GM23338 (cell line): ENCODE data around the gene OR2AJ1. TPM values are rescaled to one million over a fixed set of nuclear protein-coding genes. Genes with fewer than 3 reads are reported as not detected.

ENCODE experiments used
- ATAC-seq: fragments of 200-7000 bp; cut with Tn5 transposase; 3 replicates; pipeline ENCODE4 v1.9.1; 2020
- DNase-seq: peaks from one replicate; pipeline ENCODE4 v3.0.0-alpha.2; 2015; ENCODE audit warnings: low spot score
- H2AFZ ChIP-seq: fragments of 200-600 bp; sonication (generic); 2 replicates; pipeline ENCODE4 v1.8.0; 2016; ENCODE audit warnings: antibody characterized with exemption, mild to moderate bottlenecking, moderate library complexity
- H3F3A ChIP-seq: fragments of 200-600 bp; sonication (generic); replicated peaks from 2 replicates; pipeline ENCODE4 v1.8.0; 2017; ENCODE audit warnings: antibody characterized with exemption, mixed run types, low read depth
- H3K27ac ChIP-seq: fragments of 200-600 bp; sonication (generic); 2 replicates; pipeline ENCODE4 v1.6.1; 2016; ENCODE audit warnings: low read depth
- H3K27me3 ChIP-seq: fragments of 200-600 bp; sonication (generic); 2 replicates; pipeline ENCODE4 v1.8.0; 2016; ENCODE audit warnings: mild to moderate bottlenecking, mixed run types, moderate library complexity; ENCODE audit not compliant: insufficient read depth
- H3K36me3 ChIP-seq: fragments of 200-600 bp; sonication (generic); 2 replicates; pipeline ENCODE4 v1.8.0; 2016; ENCODE audit warnings: mild to moderate bottlenecking; ENCODE audit not compliant: insufficient read depth
- H3K4me1 ChIP-seq: fragments of 200-600 bp; sonication (generic); 2 replicates; pipeline ENCODE4 v1.8.0; 2016; ENCODE audit warnings: mild to moderate bottlenecking, moderate library complexity; ENCODE audit not compliant: insufficient read depth
- H3K4me2 ChIP-seq: fragments of 200-600 bp; sonication (generic); 2 replicates; pipeline ENCODE4 v1.7.1; 2017; ENCODE audit warnings: mixed run types
- H3K4me3 ChIP-seq: fragments of 200-600 bp; sonication (generic); 2 replicates; pipeline ENCODE4 v1.6.1; 2016; ENCODE audit warnings: mixed run types
- H3K79me2 ChIP-seq: fragments of 200-600 bp; sonication (generic); replicated peaks from 2 replicates; pipeline ENCODE4 v1.8.0; 2017; ENCODE audit warnings: mild to moderate bottlenecking; ENCODE audit not compliant: insufficient read depth
- H3K9me2 ChIP-seq: fragments of 200-600 bp; sonication (generic); 2 replicates; pipeline ENCODE4 v1.8.0; 2017; ENCODE audit not compliant: insufficient read depth
- H4K20me1 ChIP-seq: fragments of 200-600 bp; sonication (generic); replicated peaks from 2 replicates; pipeline ENCODE4 v1.8.0; 2017; ENCODE audit warnings: mild to moderate bottlenecking; ENCODE audit not compliant: insufficient read depth
- H3K27ac Mint-ChIP-seq: 2 replicates; pipeline ENCODE4 v1.8.0; 2020; ENCODE audit warnings: inconsistent platforms, mild to moderate bottlenecking, moderate library complexity, mixed read lengths
- H3K27me3 Mint-ChIP-seq: 3 replicates; pipeline ENCODE4 v1.8.0; 2022; ENCODE audit warnings: low read depth, mild to moderate bottlenecking, moderate library complexity, mixed read lengths, inconsistent platforms; ENCODE audit not compliant: insufficient read depth, poor library complexity
- H3K36me3 Mint-ChIP-seq: 3 replicates; pipeline ENCODE4 v1.8.0; 2021; ENCODE audit warnings: low read depth, mild to moderate bottlenecking, inconsistent platforms, moderate library complexity, mixed read lengths
- H3K4me1 Mint-ChIP-seq: 3 replicates; pipeline ENCODE4 v1.8.0; 2020; ENCODE audit warnings: mild to moderate bottlenecking, inconsistent platforms, mixed read lengths
- H3K4me3 Mint-ChIP-seq: 3 replicates; pipeline ENCODE4 v1.8.0; 2021; ENCODE audit warnings: moderate library complexity, mild to moderate bottlenecking, inconsistent platforms, mixed read lengths
- H3K9me3 Mint-ChIP-seq: 3 replicates; pipeline ENCODE4 v1.8.0; 2020; ENCODE audit warnings: moderate library complexity, mild to moderate bottlenecking, inconsistent platforms, mixed read lengths
- CREB1 ChIP-seq: fragments of 250-450 bp; sonication (Bioruptor Pico); IDR thresholded peaks from 2 replicates; pipeline ENCODE4 v1.5.0; 2020; ENCODE audit warnings: low read depth, mild to moderate bottlenecking, moderate library complexity
- CTCF ChIP-seq, 2 experiments: fragments of 200-600 bp in 1 of 2; sonication (generic) in 1 of 2; conservative IDR thresholded peaks; 2 replicates each; pipeline versions ENCODE4 v1.5.1 to v1.6.1; 2016 to 2017; ENCODE audit warnings: antibody characterized with exemption in 2 of 2, low read depth in 2 of 2, mild to moderate bottlenecking in 2 of 2, moderate library complexity in 1 of 2
- EZH2 ChIP-seq: fragments of 200-600 bp; sonication (generic); IDR thresholded peaks from one replicate; pipeline ENCODE4 v1.8.0; 2017; ENCODE audit warnings: antibody characterized with exemption, mild to moderate bottlenecking, low read depth; ENCODE audit not compliant: unreplicated experiment
- EZH2phosphoT487 ChIP-seq: fragments of 200-600 bp; sonication (generic); IDR thresholded peaks from one replicate; pipeline ENCODE4 v1.8.1; 2018; ENCODE audit warnings: antibody characterized with exemption; ENCODE audit not compliant: unreplicated experiment
- JUNB ChIP-seq: IDR thresholded peaks from one replicate; pipeline ENCODE4 v1.6.1; 2016; ENCODE audit warnings: antibody characterized with exemption; ENCODE audit not compliant: unreplicated experiment
- NANOG ChIP-seq: IDR thresholded peaks from 2 replicates; pipeline ENCODE4 v1.6.1; 2016; ENCODE audit warnings: antibody characterized with exemption, borderline replicate concordance
- POLR2AphosphoS5 ChIP-seq: IDR thresholded peaks from 2 replicates; pipeline ENCODE4 v1.6.1; 2016; ENCODE audit warnings: antibody characterized with exemption, low read depth
- ZNF114 ChIP-seq: fragments of 250-450 bp; sonication (Bioruptor Pico); IDR thresholded peaks from 2 replicates; pipeline ENCODE4 v1.5.0; 2020; ENCODE audit warnings: mild to moderate bottlenecking, moderate library complexity
- ZNF331 ChIP-seq: fragments of 250-450 bp; sonication (Bioruptor Pico); IDR thresholded peaks from 2 replicates; pipeline ENCODE4 v1.5.0; 2020; ENCODE audit warnings: low read depth, mild to moderate bottlenecking, moderate library complexity
- ZNF462 ChIP-seq: fragments of 250-450 bp; sonication (Bioruptor Pico); IDR thresholded peaks from 2 replicates; pipeline ENCODE4 v1.5.0; 2020; ENCODE audit warnings: mild to moderate bottlenecking, moderate library complexity
- polyA plus RNA-seq: library from polyadenylated mRNA; unstranded; fragments of >200 nt; fragmentation: Nextera tagmentation; extraction: Ambion mirVana; gene quantifications from 2 replicates; pipeline ENCODE4 v1.2.1, GENCODE V29; 2016
- total RNA-seq: library from RNA; depleted of rRNA; stranded (reverse); fragments of >200 nt; shearing (Covaris generic); gene quantifications from 2 replicates; pipeline ENCODE4 v1.2.3, GENCODE V29; 2014
- TF ChIP-seq, protein P1 (sequence below): IDR thresholded peaks from 2 replicates; pipeline ENCODE4 v1.6.1; 2016; ENCODE audit warnings: antibody characterized with exemption

OR2AJ1 gene
- total and polyA plus RNA-seq, 2 experiments from 2014 or later, result not detected

DNA sequence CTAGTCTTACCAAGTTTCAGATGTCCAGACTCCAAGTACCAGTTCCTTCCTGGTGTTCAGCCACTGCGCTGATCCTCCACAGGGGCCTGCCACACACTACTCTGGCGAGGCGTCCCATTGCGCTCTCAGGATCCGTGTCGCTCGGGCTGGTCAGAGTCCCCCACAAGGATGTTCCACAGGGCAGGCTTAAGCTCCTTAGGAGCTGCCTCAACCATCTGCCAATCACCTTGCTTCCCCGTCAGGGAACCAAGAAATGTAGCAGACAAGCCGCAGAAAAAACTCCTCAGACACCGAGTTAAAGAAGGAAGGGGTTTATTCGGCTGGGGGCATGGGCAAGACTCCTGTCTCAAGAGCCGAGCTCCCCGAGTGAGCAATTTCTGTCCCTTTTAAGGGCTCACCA lies 19.5 kb upstream of the OR2AJ1 start:
- H3K36me3 ChIP-seq, result no peaks in the 10 kb centered on the region
- peaks cover 20% of the 10 kb centered on the region for H3K4me1 ChIP-seq
- H3K79me2 ChIP-seq, result no peaks in the 10 kb centered on the region
- no peaks in the 10 kb centered on the region for H3K27me3 ChIP-seq
- H3K9me3 Mint-ChIP-seq, result peaks cover 90% of the 10 kb centered on the region
- peaks cover 3% of the 10 kb centered on the region for H3K27me3 Mint-ChIP-seq
- H3K27ac Mint-ChIP-seq, result no peak overlapping the region
- H3K4me3 Mint-ChIP-seq, result no peak overlapping the region
- H3K4me3 ChIP-seq, result no peak overlapping the region
- no peaks in the 10 kb centered on the region for H3K9me2 ChIP-seq
- no peak for DNase-seq
- TF ChIP-seq EZH2 (no peak), NANOG (no peak), EZH2phosphoT487 (no peak)
- TF ChIP-seq, protein P1, sequence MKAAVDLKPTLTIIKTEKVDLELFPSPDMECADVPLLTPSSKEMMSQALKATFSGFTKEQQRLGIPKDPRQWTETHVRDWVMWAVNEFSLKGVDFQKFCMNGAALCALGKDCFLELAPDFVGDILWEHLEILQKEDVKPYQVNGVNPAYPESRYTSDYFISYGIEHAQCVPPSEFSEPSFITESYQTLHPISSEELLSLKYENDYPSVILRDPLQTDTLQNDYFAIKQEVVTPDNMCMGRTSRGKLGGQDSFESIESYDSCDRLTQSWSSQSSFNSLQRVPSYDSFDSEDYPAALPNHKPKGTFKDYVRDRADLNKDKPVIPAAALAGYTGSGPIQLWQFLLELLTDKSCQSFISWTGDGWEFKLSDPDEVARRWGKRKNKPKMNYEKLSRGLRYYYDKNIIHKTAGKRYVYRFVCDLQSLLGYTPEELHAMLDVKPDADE, result no peak
- H3K4me2 ChIP-seq, result no peak overlapping the region
- peaks cover 14% of the 10 kb centered on the region for H3K4me1 Mint-ChIP-seq
- H3K36me3 Mint-ChIP-seq, result peaks cover 51% of the 10 kb centered on the region
- no peak for ATAC-seq
- no peaks in the 10 kb centered on the region for H4K20me1 ChIP-seq
- H3F3A ChIP-seq, result 0 out of 2 replicates have a peak, but pooled peaks cover 3% of the 10 kb centered on the region
- H2AFZ ChIP-seq, result no peak overlapping the region
- H3K27ac ChIP-seq, result no peak overlapping the region

DNA sequence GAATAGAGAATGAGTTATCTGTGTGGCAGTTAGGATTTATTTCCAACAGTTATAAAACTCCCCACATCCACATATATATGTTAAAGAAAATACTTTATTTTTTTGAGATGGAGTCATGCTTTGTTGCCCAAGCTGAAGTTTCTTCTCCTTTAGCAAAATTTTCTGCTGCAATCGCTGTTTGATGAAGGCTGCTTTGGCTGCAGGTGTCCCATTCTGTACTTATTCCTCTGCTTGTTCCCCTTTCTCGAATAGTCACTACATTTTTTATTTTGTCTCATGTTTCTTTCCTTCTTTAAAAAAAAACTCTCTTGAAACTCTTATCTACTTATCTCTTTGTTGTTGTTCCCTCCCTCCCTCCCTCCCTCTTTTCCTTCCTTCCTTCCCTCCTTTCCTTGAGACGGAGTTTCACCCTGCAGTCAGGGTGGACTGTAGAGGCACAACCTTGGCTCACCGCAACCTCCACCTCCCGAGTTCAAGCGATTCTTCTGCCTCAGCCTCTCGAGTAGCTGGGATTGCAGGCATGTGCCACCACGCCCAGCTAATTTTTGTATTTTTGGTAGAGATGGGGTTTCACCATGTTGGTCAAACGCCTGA lies 18.7 kb upstream of the OR2AJ1 start:
- peaks cover 90% of the 10 kb centered on the region for H3K9me3 Mint-ChIP-seq
- Histone ChIP-seq H3K79me2 (no peaks in the 10 kb centered on the region), H3K4me1 (peaks cover 20% of the 10 kb centered on the region), H4K20me1 (no peaks in the 10 kb centered on the region), H3K36me3 (no peaks in the 10 kb centered on the region), H3K4me2 (no peak overlapping the region), H3F3A (0 out of 2 replicates have a peak, but pooled peaks cover 3% of the 10 kb centered on the region), H3K27me3 (no peaks in the 10 kb centered on the region), H3K4me3 (no peak overlapping the region), H3K27ac (peak overlapping the region; percentile 68), H3K9me2 (no peaks in the 10 kb centered on the region), H2AFZ (no peak overlapping the region)
- no peak for ATAC-seq
- no peak overlapping the region for H3K27ac Mint-ChIP-seq
- H3K4me1 Mint-ChIP-seq, result peaks cover 14% of the 10 kb centered on the region
- peaks cover 51% of the 10 kb centered on the region for H3K36me3 Mint-ChIP-seq
- DNase-seq, result no peak
- peaks cover 3% of the 10 kb centered on the region for H3K27me3 Mint-ChIP-seq
- H3K4me3 Mint-ChIP-seq, result no peak overlapping the region
- TF ChIP-seq ZNF331 (CRISPR knock-in tag) (no peak), JUNB (no peak), CTCF (conservative IDR thresholded peaks at IDR 0.05; ENCODE audit: low read depth in 2 of 2) (no peak), POLR2AphosphoS5 (no peak), CREB1 (CRISPR knock-in tag) (no peak), NANOG (no peak), EZH2 (no peak), EZH2phosphoT487 (no peak), ZNF114 (CRISPR knock-in tag) (no peak), ZNF462 (no peak)
- TF ChIP-seq, protein P1, result no peak
